HG03108 (cell line): ENCODE data around the gene FAM83G.
"Not testable (repeated sequence)": the region's sequence is repeated elsewhere in the genome, so short reads cannot be mapped to it uniquely, and the experiment has no call there.

Experiments used
- ATAC-seq: cut with Tn5 transposase; IDR thresholded peaks from one replicate; pipeline ENCODE4 v1.9.1; 2021; ENCODE audit warnings: moderate library complexity; ENCODE audit not compliant: unreplicated experiment

FAM83G gene

GRCh38 chr17:18956581-18956980 is 48.0 kb downstream of the FAM83G start:
- ATAC-seq: no peak

DNA sequence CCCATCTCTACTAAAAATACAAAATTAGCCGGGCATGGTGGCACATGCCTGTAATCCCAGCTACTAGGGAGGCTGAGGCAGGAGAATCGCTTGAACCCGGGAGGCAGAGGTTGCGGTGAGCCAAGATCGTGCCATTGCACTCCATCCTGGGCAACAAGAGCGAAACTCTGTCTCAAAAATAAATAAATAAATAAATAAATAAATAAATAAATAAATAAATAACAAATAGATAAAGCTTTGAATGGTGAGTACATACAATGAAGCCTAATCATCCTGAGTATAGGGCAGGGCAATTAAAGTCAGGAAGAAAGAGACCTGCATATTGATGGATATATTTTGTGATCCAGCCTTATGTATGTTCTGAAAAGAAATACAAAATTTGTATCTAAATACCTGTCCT is 48.5 kb downstream of the FAM83G start:
- not testable (repeated sequence) for ATAC-seq

DNA sequence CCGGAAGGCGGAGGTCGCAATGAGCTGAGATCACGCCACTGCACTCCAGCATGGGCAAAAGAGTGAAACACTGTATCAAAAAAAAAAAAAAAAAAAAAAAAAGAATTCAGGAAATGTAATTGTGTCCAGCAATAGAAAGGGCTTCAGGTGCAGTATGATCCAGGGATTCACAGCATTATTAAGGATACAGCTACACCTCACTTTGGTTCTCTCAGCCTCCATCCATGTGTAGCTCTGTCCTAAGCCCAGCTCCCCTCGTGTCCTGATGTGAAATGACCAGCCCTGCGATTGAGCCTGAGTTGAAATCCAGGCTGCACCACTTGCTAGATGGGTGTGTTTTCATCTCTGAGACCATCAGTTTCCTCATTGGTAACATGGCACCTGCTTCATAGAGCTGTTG is 49.6 kb downstream of the FAM83G start:
- no peak for ATAC-seq

DNA sequence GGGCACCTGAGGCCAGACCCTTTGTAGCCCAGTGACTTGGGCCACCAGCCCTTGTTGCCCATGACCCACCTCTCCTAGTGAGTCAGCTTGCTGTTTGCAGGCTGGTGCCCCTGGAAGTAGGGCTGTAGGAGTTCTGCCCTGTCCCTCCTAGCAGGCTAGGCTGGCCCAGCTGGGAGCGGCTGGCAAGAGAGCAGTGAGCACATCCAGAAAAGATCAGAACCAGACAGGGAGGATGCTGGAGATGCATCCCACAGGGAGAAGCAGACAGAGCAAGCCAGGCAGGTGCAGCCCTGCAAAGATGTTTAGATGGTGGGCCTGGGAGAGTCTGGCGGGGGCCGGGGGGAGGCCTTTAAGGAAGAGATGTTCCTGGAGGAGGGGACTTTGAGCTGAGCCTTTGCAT is 50.2 kb downstream of the FAM83G start:
- ATAC-seq: no peak

- no peak for ATAC-seq
Observed at GRCh38 chr17:18953231-18953728, 51.3 kb downstream of the FAM83G start.

- no peak for ATAC-seq
Observed at GRCh38 chr17:18951941-18952842, 52.4 kb downstream of the FAM83G start, which contains the start of gene SLC5A10. Gene SLC5A10 (plus strand): TSS chr17:18952165. CDS start chr17:18952206, 41 bp downstream.

GRCh38 chr17:18950944-18951905 is 53.3 kb downstream of the FAM83G start:
- ATAC-seq: no peak

DNA sequence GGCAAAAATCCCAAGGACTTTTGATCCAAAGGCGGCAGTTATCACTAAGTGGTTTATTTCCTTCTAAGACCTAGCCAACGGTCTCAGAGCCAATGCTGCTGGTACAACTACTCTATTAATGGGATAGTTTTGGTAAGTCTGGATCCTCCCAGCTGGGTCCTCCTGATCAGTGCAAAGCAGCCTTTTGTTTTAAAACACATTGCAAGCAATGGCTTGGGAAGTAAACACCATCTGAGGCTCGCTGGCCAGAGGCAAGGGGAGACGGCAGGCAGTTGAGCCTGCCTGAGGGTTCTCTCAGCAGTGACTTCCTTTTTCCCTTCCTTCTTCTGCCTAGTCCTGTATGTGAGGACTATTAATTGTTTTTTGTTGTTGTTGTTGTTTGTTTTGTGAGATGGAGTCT is 54.2 kb downstream of the FAM83G start:
- no peak for ATAC-seq

DNA sequence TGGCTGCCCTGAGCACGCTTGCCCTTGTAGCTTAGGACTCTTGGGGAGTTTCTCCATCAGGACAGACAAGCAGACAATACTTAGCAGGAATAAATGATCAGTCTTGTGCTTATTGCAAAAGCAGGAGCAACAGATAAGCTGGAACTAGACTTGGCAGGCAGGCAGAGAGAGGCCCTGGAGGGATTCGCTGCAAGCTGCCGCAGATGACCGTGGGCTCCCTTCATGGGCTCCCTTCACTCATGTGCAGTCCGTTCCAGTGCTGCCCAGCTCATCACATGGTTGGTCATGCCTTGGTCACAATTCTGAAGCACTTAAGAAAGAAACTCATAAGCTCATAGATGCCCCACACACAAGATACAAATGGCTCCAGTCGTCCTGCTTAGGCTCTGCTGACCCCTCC is 55.0 kb downstream of the FAM83G start:
- ATAC-seq: no peak

DNA sequence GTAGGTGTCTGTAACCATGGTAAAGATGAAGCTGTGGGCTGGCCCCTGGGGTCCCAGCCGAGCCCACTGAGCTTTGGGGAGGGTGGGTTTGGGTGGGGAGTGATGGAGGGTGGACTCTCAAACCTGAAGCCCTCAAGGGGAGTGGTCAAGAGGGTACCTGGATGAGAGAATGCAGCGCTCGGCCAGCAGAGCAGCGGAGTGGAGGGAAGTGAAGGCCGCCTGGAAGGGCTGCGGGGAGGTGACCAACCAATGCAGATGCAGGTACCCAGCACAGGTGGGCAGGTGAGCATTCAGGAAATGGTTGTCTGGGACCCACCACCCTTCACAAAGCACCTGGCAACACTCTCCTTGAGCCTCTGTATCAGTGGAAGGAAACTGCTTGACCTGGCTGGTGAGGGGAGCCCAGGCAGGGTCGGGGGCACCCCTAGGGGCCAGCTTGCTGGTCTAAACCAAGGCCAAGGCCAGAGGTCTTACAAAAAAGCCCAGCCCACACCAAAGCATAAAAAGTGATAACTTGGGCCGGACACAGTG is 56.0 kb downstream of the FAM83G start:
- no peak for ATAC-seq

- no peak for ATAC-seq
Observed at GRCh38 chr17:18947866-18948265, 56.7 kb downstream of the FAM83G start.

DNA sequence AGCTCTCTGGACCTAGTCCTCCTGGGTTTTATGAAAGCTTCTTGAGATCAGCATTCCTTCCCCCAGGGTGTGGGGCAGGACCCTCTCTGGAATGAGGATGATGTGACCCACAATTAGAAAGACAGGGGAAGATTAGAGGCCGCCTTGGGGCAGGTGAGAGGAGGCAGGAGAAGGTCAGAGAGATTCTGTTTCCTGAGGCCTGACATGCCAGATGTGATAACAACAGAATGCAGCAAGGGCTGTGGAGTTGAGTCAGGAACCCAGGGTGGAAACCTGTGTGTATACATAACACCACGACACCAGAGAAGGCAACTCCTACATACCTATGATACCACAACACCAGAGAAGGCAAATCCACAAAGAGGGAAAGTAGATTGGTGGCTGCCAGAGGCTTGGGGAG is 58.0 kb downstream of the FAM83G start:
- no peak for ATAC-seq

DNA sequence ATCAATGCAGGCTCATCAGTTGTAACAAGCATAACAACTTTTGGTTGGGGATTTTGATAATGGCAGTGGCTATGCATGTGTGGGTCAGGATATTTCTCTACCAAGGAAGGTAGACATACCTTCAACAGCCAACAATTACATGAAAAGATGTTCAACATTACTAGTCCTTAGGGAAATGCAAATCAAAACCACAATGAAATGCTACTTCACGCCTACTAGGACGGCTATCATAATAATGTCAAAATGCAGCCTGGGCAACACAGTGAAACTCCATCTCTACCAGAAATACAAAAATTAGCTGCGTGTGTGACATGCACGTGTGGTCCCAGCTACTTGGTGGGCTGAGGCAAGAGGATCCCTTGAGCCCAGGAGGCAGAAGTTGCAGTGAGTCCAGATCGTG is 59.9 kb downstream of the FAM83G start:
- no peak for ATAC-seq

DNA sequence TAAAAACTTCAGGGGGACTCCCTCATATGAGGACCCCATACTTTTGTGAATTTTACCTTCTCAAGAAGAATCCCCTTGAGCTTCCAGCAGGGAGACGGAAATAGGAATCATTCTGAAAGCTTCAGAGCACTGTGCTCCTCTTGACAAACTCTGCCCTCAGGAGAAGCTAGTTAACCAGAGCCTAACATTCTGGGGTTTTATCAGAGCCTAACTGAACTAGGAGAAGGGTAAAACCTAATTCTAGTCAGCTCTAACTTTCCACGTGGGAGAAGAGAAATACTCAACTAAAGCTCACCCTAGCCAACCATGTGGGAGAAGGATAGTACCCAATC is 65.9 kb downstream of the FAM83G start:
- no peak for ATAC-seq

- ATAC-seq: no peak
Observed at GRCh38 chr17:18937981-18938691, 66.4 kb downstream of the FAM83G start.

GRCh38 chr17:18933102-18934058 is 71.2 kb downstream of the FAM83G start:
- no peak for ATAC-seq

GRCh38 chr17:18932360-18933055 is 72.1 kb downstream of the FAM83G start:
- no peak for ATAC-seq

DNA sequence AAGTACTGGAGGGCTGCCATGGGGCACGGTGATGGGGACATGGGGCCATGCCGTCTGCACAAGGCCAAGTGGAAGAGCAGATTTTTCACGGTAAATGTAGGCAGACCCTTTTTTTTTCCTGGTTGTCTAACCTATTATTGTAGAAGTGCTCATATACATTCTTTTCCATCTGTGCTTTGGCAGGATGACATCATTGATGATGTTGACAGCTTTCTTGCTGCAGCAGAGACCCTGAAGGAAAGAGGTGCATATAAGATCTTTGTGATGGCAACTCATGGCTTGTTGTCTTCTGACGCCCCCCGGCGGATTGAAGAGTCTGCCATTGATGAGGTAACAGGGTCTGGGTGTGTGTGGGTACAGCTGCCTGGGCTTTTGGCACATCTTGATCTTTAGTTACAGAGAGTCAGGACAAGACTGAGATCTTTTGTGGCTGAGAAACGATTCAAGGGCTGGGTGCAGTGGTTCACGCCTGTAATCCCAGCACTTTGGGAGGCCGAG is 75.9 kb downstream of the FAM83G start:
- no peak for ATAC-seq

DNA sequence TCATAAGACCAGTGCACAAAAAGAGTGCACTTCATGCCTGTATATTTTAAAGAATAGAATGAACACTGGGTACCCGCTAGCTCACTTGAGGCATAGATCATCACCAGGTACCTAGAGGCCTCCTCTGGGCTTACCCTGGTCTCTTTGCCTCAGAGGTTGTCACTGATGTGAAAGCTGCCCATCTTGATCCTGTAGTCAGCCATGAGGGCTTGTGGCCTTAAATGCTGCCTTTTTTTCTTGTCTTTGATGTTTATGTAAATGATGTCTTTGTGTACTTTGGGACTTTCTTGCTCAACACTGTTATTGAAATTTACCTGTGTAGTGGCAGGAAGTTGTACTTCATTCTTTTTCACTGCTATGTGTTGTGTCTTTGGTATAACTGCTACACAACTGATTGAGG is 79.4 kb downstream of the FAM83G start:
- no peak for ATAC-seq
